ENCODE data around the gene KCNJ3. TPM values are rescaled to one million over a fixed set of nuclear protein-coding genes. Genes with fewer than 3 reads are reported as not detected.

Gene KCNJ3
- total RNA-seq, 1 donor from 2014 or later = 0.26 TPM

DNA sequence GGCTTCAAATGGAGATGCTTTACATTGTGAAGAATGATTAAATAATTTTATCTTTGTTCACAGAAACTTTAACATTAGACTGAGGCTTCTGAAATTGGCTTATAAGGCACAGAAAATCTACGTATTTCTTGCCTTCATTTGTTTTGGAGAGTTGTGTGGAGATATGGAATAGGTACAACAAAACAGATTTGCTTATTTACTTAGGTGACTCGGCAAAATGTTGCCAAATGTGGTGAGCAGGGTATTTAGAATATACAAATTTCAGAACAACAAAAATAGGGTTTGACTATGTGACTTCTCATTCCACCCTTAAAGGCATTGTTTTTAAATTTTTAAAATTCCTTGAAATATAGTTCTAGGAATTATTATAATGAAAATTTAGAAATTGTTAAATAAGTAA lies 134.2 kb downstream of the KCNJ3 start:
- H3K27ac ChIP-seq = no peak overlapping the region
- H3K9ac ChIP-seq = no peak overlapping the region
- no peaks in the 10 kb centered on the region for H3K79me2 ChIP-seq (ENCODE audit: low read depth)
- H3F3A ChIP-seq (ENCODE audit: low read depth) = no peaks in the 10 kb centered on the region
- Mint-ChIP-seq H3K4me3 (no peak overlapping the region), H3K36me3 (no peaks in the 10 kb centered on the region), H3K4me1 (no peaks in the 10 kb centered on the region), H3K27me3 (ENCODE audit: insufficient read depth, low read depth) (no peaks in the 10 kb centered on the region), H3K9me3 (no peaks in the 10 kb centered on the region), H3K27ac (no peak overlapping the region)
- H3K4me3 ChIP-seq = no peak overlapping the region
- H4K20me1 ChIP-seq (ENCODE audit: low read depth) = no peaks in the 10 kb centered on the region
- H3K27me3 ChIP-seq = no peaks in the 10 kb centered on the region
- no peak for TF ChIP-seq EZH2phosphoT487 (IDR thresholded peaks at IDR 0.05)
- TF ChIP-seq, protein P1, sequence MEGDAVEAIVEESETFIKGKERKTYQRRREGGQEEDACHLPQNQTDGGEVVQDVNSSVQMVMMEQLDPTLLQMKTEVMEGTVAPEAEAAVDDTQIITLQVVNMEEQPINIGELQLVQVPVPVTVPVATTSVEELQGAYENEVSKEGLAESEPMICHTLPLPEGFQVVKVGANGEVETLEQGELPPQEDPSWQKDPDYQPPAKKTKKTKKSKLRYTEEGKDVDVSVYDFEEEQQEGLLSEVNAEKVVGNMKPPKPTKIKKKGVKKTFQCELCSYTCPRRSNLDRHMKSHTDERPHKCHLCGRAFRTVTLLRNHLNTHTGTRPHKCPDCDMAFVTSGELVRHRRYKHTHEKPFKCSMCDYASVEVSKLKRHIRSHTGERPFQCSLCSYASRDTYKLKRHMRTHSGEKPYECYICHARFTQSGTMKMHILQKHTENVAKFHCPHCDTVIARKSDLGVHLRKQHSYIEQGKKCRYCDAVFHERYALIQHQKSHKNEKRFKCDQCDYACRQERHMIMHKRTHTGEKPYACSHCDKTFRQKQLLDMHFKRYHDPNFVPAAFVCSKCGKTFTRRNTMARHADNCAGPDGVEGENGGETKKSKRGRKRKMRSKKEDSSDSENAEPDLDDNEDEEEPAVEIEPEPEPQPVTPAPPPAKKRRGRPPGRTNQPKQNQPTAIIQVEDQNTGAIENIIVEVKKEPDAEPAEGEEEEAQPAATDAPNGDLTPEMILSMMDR (IDR thresholded peaks at IDR 0.05) = no peak
- no peak for TF ChIP-seq EZH2 (IDR thresholded peaks at IDR 0.05)
- H2AFZ ChIP-seq (replicated peaks) = no peak overlapping the region
- no peak for DNase-seq (ENCODE audit: low spot score)
- H3K4me2 ChIP-seq = no peak overlapping the region
- no peaks in the 10 kb centered on the region for H3K9me3 ChIP-seq (ENCODE audit: low read depth)
- H3K4me1 ChIP-seq = no peaks in the 10 kb centered on the region
- H3K36me3 ChIP-seq = no peaks in the 10 kb centered on the region

DNA sequence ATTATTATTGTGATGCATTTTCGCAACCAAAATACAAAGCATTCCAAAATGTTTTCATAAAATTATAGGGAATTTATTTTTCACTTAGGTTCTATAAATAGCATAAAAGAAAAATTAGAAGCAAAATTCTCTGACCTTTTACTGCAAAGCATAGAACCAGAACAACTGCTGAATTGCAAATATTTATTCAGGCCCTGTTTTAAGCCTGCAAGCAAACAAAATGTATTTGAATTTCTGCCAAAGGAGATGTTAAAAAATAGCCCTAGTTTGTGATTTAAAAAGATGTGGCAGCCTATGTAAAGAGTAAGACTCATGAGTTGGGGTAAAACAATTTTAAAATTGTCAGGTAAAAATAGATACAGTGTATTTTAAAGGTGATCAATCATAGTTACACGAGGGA lies 138.1 kb downstream of the KCNJ3 start:
- DNase-seq (ENCODE audit: low spot score) = no peak
- H3K4me1 ChIP-seq = no peaks in the 10 kb centered on the region
- no peaks in the 10 kb centered on the region for H3K27me3 Mint-ChIP-seq (ENCODE audit: insufficient read depth, low read depth)
- H3K27me3 ChIP-seq = no peaks in the 10 kb centered on the region
- H4K20me1 ChIP-seq (ENCODE audit: low read depth) = no peaks in the 10 kb centered on the region
- no peaks in the 10 kb centered on the region for H3K36me3 ChIP-seq
- H3F3A ChIP-seq (ENCODE audit: low read depth) = no peaks in the 10 kb centered on the region
- H2AFZ ChIP-seq (replicated peaks) = no peak overlapping the region
- H3K4me3 ChIP-seq = no peak overlapping the region
- no peak overlapping the region for H3K4me2 ChIP-seq
- no peak overlapping the region for H3K27ac Mint-ChIP-seq
- H3K36me3 Mint-ChIP-seq = no peaks in the 10 kb centered on the region
- no peak overlapping the region for H3K9ac ChIP-seq
- no peaks in the 10 kb centered on the region for H3K9me3 Mint-ChIP-seq
- no peaks in the 10 kb centered on the region for H3K9me3 ChIP-seq (ENCODE audit: low read depth)
- H3K4me1 Mint-ChIP-seq = no peaks in the 10 kb centered on the region
- TF ChIP-seq EZH2phosphoT487 (IDR thresholded peaks at IDR 0.05) = no peak
- TF ChIP-seq, protein P1 (IDR thresholded peaks at IDR 0.05) = no peak
- TF ChIP-seq EZH2 (IDR thresholded peaks at IDR 0.05) = no peak
- H3K27ac ChIP-seq = no peak overlapping the region
- H3K4me3 Mint-ChIP-seq = no peak overlapping the region
- no peaks in the 10 kb centered on the region for H3K79me2 ChIP-seq (ENCODE audit: low read depth)

DNA sequence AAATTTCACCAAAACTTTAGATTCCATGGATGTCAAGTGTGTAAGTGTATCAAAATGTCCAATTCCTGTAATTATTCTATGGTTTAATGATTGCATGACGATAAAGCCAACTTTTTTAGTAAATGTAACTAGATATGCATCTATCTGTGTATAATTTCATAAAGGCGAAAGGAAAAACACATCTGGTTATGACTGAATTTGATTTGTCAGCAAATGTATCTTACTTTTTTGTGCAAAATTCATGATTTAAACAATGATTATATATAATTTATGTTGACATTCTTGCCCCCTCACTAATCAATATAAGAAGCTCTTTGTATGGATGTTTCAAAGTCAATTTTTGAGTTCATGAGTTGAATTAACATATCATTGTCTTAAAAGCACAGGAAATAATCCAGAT lies 138.5 kb downstream of the KCNJ3 start:
- H3K27me3 Mint-ChIP-seq (ENCODE audit: insufficient read depth, low read depth) = no peaks in the 10 kb centered on the region
- Histone ChIP-seq H3K27me3 (no peaks in the 10 kb centered on the region), H4K20me1 (ENCODE audit: low read depth) (no peaks in the 10 kb centered on the region), H3K9ac (no peak overlapping the region), H2AFZ (replicated peaks) (no peak overlapping the region), H3K79me2 (ENCODE audit: low read depth) (no peaks in the 10 kb centered on the region), H3K36me3 (no peaks in the 10 kb centered on the region), H3F3A (ENCODE audit: low read depth) (no peaks in the 10 kb centered on the region), H3K27ac (no peak overlapping the region), H3K4me3 (no peak overlapping the region), H3K4me2 (no peak overlapping the region), H3K4me1 (no peaks in the 10 kb centered on the region), H3K9me3 (ENCODE audit: low read depth) (no peaks in the 10 kb centered on the region)
- no peak for DNase-seq (ENCODE audit: low spot score)
- no peak overlapping the region for H3K27ac Mint-ChIP-seq
- H3K4me3 Mint-ChIP-seq = no peak overlapping the region
- no peak for TF ChIP-seq EZH2phosphoT487 (IDR thresholded peaks at IDR 0.05)
- TF ChIP-seq, protein P1 (IDR thresholded peaks at IDR 0.05) = no peak
- TF ChIP-seq EZH2 (IDR thresholded peaks at IDR 0.05) = no peak
- no peaks in the 10 kb centered on the region for H3K36me3 Mint-ChIP-seq
- H3K9me3 Mint-ChIP-seq = no peaks in the 10 kb centered on the region
- H3K4me1 Mint-ChIP-seq = no peaks in the 10 kb centered on the region

All from neural progenitor cell (in vitro differentiated cells).